Stimulated activated naive CD8-positive, alpha-beta T cell treated with anti-CD3 and anti-CD28 coated beads, Interleukin-15, amount 100 ng/mL, for 72 hours (primary cell): ENCODE data around the gene NMT1.

Experiments
- ATAC-seq: fragments of 150-1000 bp; cut with Tn5 transposase; 2 replicates; pipeline ENCODE4 v1.10.0; 2021; ENCODE audit warnings: mild to moderate bottlenecking, moderate library complexity
- DNase-seq, 2 donors: peaks; one replicate each; pipeline ENCODE4 v3.0.0; 2021 to 2022
- H3K27ac Mint-ChIP-seq, 2 donors: one replicate each; pipeline ENCODE4 v1.8.0; 2022; ENCODE audit warnings: mild to moderate bottlenecking in 2 of 2, mixed read lengths in 2 of 2, moderate library complexity in 2 of 2
- H3K27me3 Mint-ChIP-seq: one replicate; pipeline ENCODE4 v1.8.0; 2022; ENCODE audit warnings: mixed read lengths
- H3K4me1 Mint-ChIP-seq: one replicate; pipeline ENCODE4 v1.8.0; 2022; ENCODE audit warnings: mild to moderate bottlenecking, mixed read lengths
- H3K4me3 Mint-ChIP-seq, 2 donors: one replicate each; pipeline ENCODE4 v1.8.0; 2022; ENCODE audit warnings: mild to moderate bottlenecking in 2 of 2, mixed read lengths in 2 of 2, moderate library complexity in 1 of 2
- H3K9me3 Mint-ChIP-seq, 2 donors: one replicate each; pipeline ENCODE4 v1.8.0; 2022; ENCODE audit warnings: mixed read lengths in 2 of 2

The NMT1 gene

GRCh38 chr17:45060797-45061605 is at the start of gene NMT1:
Gene NMT1, plus strand, starts transcription at chr17:45061317. Its CDS starts 13 bp downstream, at chr17:45061330.
- DNase-seq (peak; percentile 94 to 98), ATAC-seq (peak; percentile 95)
- H3K4me1 Mint-ChIP-seq = peaks cover 60% of the 10 kb centered on the region
- H3K27ac Mint-ChIP-seq = peak within 1 kb of the TSS; percentile 95 to 98
- H3K9me3 Mint-ChIP-seq = no peaks in the 10 kb centered on the region
- H3K4me3 Mint-ChIP-seq = peak within 1 kb of the TSS; percentile 86
- no peaks in the 10 kb centered on the region for H3K27me3 Mint-ChIP-seq

- Mint-ChIP-seq H3K27ac (peak overlapping the region in 1 of 2 donors; percentile 36), H3K4me1 (no peaks in the 10 kb centered on the region), H3K4me3 (no peak overlapping the region), H3K9me3 (no peaks in the 10 kb centered on the region), H3K27me3 (peaks cover 36% of the 10 kb centered on the region)
- DNase-seq (no peak), ATAC-seq (no peak)
These were observed 49.4 kb upstream of the NMT1 start for GRCh38 chr17:45011767-45012166.

- ATAC-seq (no peak), DNase-seq (no peak)
- H3K9me3 Mint-ChIP-seq = no peaks in the 10 kb centered on the region
- H3K27me3 Mint-ChIP-seq = peaks cover 32% of the 10 kb centered on the region
- H3K4me1 Mint-ChIP-seq = peaks cover 3% of the 10 kb centered on the region
- no peak overlapping the region for H3K4me3 Mint-ChIP-seq
- H3K27ac Mint-ChIP-seq = peak overlapping the region in 1 of 2 donors; percentile 67
These were observed 47.8 kb upstream of the NMT1 start for GRCh38 chr17:45013021-45013997.

GRCh38 chr17:45016237-45016636 is 44.9 kb upstream of the NMT1 start:
- Mint-ChIP-seq H3K4me3 (no peak overlapping the region), H3K9me3 (no peaks in the 10 kb centered on the region), H3K4me1 (peaks cover 29% of the 10 kb centered on the region), H3K27me3 (peaks cover 50% of the 10 kb centered on the region), H3K27ac (peak overlapping the region in 1 of 2 donors; percentile 2)
- ATAC-seq (no peak), DNase-seq (no peak)

- Mint-ChIP-seq H3K27me3 (peaks cover 56% of the 10 kb centered on the region), H3K27ac (no peak overlapping the region), H3K4me3 (no peak overlapping the region), H3K9me3 (no peaks in the 10 kb centered on the region), H3K4me1 (peaks cover 35% of the 10 kb centered on the region)
- DNase-seq (no peak), ATAC-seq (no peak)
These were observed 44.3 kb upstream of the NMT1 start for GRCh38 chr17:45016823-45017222.

- DNase-seq (no peak), ATAC-seq (no peak)
- H3K27me3 Mint-ChIP-seq = peaks cover 56% of the 10 kb centered on the region
- H3K4me3 Mint-ChIP-seq = peak overlapping the region; percentile 97
- peaks cover 41% of the 10 kb centered on the region for H3K4me1 Mint-ChIP-seq
- H3K27ac Mint-ChIP-seq = peak overlapping the region; percentile 95 to 96
- H3K9me3 Mint-ChIP-seq = no peaks in the 10 kb centered on the region
These were observed 42.6 kb upstream of the NMT1 start for GRCh38 chr17:45018514-45018847.

GRCh38 chr17:45018848-45019711 is 42.0 kb upstream of the NMT1 start:
- peaks cover 41% of the 10 kb centered on the region for H3K4me1 Mint-ChIP-seq
- DNase-seq = peak; percentile 39 to 44
- no peaks in the 10 kb centered on the region for H3K9me3 Mint-ChIP-seq
- H3K27me3 Mint-ChIP-seq = peaks cover 56% of the 10 kb centered on the region
- peak; percentile 74 for ATAC-seq
- peak overlapping the region; percentile 95 to 96 for H3K27ac Mint-ChIP-seq
- peak overlapping the region; percentile 97 for H3K4me3 Mint-ChIP-seq

GRCh38 chr17:45020354-45021138 is 40.6 kb upstream of the NMT1 start:
- DNase-seq (peak in 1 of 2 donors; percentile 9), ATAC-seq (no peak)
- H3K9me3 Mint-ChIP-seq = no peaks in the 10 kb centered on the region
- H3K4me3 Mint-ChIP-seq = no peak overlapping the region
- peaks cover 41% of the 10 kb centered on the region for H3K4me1 Mint-ChIP-seq
- H3K27me3 Mint-ChIP-seq = peaks cover 56% of the 10 kb centered on the region
- H3K27ac Mint-ChIP-seq = no peak overlapping the region

- H3K4me1 Mint-ChIP-seq = peaks cover 41% of the 10 kb centered on the region
- peak; percentile 62 to 75 for DNase-seq
- H3K27ac Mint-ChIP-seq = no peak overlapping the region
- ATAC-seq = peak; percentile 77
- H3K27me3 Mint-ChIP-seq = peaks cover 46% of the 10 kb centered on the region
- H3K9me3 Mint-ChIP-seq = no peaks in the 10 kb centered on the region
- H3K4me3 Mint-ChIP-seq = peak overlapping the region; percentile 11 to 34
These were observed 39.4 kb upstream of the NMT1 start for GRCh38 chr17:45021607-45022287.

- H3K4me3 Mint-ChIP-seq = no peak overlapping the region
- no peak overlapping the region for H3K27ac Mint-ChIP-seq
- ATAC-seq (no peak), DNase-seq (no peak)
- H3K9me3 Mint-ChIP-seq = no peaks in the 10 kb centered on the region
- H3K27me3 Mint-ChIP-seq = peaks cover 43% of the 10 kb centered on the region
- peaks cover 41% of the 10 kb centered on the region for H3K4me1 Mint-ChIP-seq
These were observed 38.8 kb upstream of the NMT1 start for GRCh38 chr17:45022288-45022648.

- no peak for ATAC-seq
- H3K4me3 Mint-ChIP-seq = no peak overlapping the region
- no peak overlapping the region for H3K27ac Mint-ChIP-seq
- DNase-seq = no peak
- H3K4me1 Mint-ChIP-seq = peaks cover 41% of the 10 kb centered on the region
- no peaks in the 10 kb centered on the region for H3K9me3 Mint-ChIP-seq
- H3K27me3 Mint-ChIP-seq = peaks cover 40% of the 10 kb centered on the region
These were observed 38.3 kb upstream of the NMT1 start for GRCh38 chr17:45022655-45023339.

- peaks cover 19% of the 10 kb centered on the region for H3K4me1 Mint-ChIP-seq
- H3K27me3 Mint-ChIP-seq = no peaks in the 10 kb centered on the region
- ATAC-seq = no peak
- no peaks in the 10 kb centered on the region for H3K9me3 Mint-ChIP-seq
- no peak overlapping the region for H3K4me3 Mint-ChIP-seq
- no peak for DNase-seq
- H3K27ac Mint-ChIP-seq = no peak overlapping the region
These were observed 32.0 kb upstream of the NMT1 start for GRCh38 chr17:45029096-45029495.

GRCh38 chr17:45029758-45030423 is 31.2 kb upstream of the NMT1 start:
- Mint-ChIP-seq H3K27me3 (no peaks in the 10 kb centered on the region), H3K9me3 (no peaks in the 10 kb centered on the region), H3K4me3 (no peak overlapping the region), H3K4me1 (peaks cover 19% of the 10 kb centered on the region), H3K27ac (peak overlapping the region in 1 of 2 donors; percentile 65)
- ATAC-seq (no peak), DNase-seq (no peak)
